GM21619 (cell line): ENCODE data around the gene SH3RF2.
"Not testable (repeated sequence)": the region's sequence is repeated elsewhere in the genome, so short reads cannot be mapped to it uniquely, and the experiment has no call there.

ENCODE experiments used
- ATAC-seq: cut with Tn5 transposase; IDR thresholded peaks from one replicate; pipeline ENCODE4 v1.9.1; 2021; ENCODE audit not compliant: unreplicated experiment

The SH3RF2 gene

GRCh38 chr5:145947581-145947980 is 11.2 kb downstream of the SH3RF2 start:
- no peak for ATAC-seq

- ATAC-seq = no peak
Observed at GRCh38 chr5:145948047-145948446, 11.7 kb downstream of the SH3RF2 start.

- ATAC-seq = no peak
Observed at GRCh38 chr5:145948921-145949320, 12.5 kb downstream of the SH3RF2 start.

DNA sequence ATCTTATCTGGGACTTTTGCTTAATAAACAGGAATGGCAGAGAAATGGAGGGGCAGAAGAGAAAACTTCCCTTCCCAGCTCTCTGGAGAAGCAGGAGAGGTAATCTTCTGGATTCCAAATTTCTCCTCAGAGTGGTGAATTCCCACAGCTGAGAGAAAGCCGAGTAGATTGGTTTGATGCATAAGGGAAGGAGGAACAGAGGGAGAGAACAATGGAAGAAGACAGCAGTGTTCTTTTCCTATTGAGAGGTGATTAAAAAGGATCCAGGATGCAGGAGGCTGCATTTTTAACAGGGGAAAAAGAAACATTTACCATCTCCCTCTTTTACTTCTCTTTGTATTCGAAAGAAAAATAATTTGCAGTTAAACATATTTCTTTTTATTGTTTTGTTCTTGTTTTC is 13.1 kb downstream of the SH3RF2 start:
- no peak for ATAC-seq

DNA sequence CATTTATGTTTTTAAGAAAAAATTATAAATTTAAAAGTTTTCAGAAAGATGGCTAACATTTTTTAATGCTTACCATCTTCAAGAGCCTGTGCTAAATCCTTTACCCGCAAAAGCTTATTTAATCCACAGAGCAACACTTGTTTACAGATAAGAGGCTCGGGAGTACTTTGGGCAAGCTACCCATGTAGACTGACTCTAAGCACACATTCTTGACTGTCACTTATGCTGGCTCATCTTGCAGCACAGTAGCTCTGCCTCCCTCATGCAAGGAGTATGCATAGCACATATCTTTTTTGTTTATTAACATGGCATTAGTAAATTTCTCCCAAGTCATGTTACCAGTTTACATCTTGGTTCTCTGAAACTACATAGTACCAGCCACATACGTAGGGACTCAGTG is 14.7 kb downstream of the SH3RF2 start:
- no peak for ATAC-seq

- ATAC-seq = no peak
Observed at GRCh38 chr5:145953202-145953601, 16.8 kb downstream of the SH3RF2 start.

DNA sequence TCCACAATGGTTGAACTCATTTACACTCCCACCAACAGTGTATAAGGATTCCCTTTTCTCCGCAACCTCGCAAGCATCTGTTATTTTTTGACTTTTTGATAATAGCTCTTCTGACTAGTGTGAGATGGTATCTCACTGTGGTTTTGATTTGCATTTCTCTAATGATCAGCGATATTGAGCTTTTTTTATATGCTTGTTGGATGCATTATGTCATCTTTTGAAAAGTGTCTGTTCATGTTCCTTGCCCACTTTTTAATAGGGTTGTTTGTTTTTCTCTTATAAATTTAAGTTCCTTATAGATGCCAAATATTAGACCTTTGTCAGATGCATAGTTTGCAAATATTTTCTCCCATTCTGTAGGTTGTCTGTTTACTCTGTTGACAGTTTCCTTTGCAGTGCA is 17.8 kb downstream of the SH3RF2 start:
- not testable (repeated sequence) for ATAC-seq

DNA sequence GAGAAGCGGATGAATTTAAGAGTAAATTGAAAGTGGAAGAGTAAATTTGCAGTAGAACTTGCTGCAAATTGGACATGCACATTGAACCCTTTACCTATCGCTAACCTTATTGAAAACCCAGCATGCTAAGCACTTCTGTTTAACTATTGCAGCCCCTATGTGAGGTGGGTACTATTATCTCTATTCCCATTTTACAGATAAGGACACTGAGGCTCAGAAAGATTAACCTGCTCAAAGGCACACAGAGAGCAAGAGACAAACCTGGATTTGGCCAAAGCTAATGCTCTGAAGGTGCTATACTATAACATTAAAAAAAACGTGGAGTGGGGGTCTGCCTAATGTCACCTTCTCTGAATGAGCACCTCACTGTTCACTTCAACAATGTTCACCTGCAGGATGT is 21.0 kb downstream of the SH3RF2 start:
- no peak for ATAC-seq

GRCh38 chr5:145958436-145958835 is 22.1 kb downstream of the SH3RF2 start:
- no peak for ATAC-seq

GRCh38 chr5:145960166-145960565 is 23.8 kb downstream of the SH3RF2 start:
- ATAC-seq = no peak

- ATAC-seq = no peak
Observed at GRCh38 chr5:145960848-145961600, 24.6 kb downstream of the SH3RF2 start.

DNA sequence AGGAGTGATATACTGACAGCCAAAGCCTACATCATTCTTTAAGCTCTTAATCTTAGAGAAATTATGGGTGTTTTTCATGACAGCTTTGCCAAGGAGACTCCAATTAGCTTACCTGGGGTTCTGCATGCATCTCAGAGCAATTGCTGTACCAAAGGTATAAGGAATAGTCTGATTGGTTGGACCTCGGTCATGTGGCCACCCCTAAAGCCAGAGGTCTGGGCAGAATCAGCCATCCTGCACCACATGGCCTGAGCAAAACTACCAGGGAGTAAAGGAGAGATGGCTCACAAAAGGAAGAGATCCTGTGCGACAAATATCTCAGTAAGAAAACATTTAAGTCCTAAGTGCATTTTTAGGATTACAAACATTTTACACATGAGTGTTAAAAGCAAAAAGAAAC is 25.6 kb downstream of the SH3RF2 start:
- no peak for ATAC-seq

DNA sequence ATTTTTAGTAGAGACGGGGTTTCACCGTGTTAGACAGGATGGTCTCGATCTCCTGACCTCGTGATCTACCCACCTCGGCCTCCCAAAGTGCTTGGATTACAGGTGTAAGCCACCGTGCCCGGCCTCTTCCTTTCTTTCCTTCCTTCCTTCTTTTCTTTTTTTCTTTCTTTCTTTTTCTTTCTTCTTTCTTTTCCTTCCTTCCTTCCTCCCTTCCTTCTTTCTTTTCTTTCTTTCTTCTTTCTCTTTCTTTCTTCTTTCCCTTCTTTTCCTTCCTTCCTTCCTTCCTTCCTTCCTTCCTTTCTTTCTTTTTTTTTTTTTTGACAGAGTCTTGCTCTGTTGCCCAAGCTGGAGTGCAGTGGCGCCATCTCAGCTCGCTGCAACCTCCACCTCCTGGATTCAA is 27.6 kb downstream of the SH3RF2 start:
- not testable (repeated sequence) for ATAC-seq

DNA sequence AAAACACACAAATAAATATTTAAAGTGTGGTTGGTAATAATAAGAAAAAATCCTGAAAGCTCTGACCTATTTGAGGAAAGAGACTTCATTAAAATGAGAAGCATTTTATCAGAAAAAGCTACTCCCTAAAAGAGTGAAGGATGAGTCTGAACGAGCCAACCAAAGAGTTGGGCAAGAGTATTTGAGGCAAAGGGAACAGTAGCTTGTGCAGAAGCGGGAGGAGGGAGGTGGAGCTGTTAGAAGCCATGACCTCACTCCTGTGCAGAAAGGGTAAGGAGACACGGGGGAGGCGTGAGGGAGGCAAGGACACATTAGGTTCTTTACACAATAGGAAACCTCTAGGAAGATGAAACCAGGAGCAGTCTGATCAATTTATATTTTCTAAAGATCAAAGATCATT is 29.4 kb downstream of the SH3RF2 start:
- ATAC-seq = no peak

DNA sequence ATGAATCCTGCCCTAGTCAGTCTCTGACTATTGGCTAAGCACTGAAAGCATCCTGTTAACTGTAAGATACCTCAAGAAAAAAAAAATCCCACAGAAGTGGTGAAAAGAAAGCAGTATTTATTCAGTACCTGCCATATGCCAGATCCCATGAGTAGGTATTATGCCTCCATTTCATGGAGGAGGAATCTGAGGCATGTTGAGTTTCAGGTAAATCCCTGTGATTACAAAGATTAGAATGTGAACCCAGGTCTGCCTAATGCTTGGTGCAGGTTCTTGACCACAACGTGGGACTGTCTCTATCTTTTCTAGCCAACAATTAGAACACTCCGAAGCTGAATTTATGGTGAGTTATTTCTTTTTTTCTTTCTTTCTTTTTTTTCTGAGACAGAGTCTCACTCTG is 30.9 kb downstream of the SH3RF2 start:
- no peak for ATAC-seq

DNA sequence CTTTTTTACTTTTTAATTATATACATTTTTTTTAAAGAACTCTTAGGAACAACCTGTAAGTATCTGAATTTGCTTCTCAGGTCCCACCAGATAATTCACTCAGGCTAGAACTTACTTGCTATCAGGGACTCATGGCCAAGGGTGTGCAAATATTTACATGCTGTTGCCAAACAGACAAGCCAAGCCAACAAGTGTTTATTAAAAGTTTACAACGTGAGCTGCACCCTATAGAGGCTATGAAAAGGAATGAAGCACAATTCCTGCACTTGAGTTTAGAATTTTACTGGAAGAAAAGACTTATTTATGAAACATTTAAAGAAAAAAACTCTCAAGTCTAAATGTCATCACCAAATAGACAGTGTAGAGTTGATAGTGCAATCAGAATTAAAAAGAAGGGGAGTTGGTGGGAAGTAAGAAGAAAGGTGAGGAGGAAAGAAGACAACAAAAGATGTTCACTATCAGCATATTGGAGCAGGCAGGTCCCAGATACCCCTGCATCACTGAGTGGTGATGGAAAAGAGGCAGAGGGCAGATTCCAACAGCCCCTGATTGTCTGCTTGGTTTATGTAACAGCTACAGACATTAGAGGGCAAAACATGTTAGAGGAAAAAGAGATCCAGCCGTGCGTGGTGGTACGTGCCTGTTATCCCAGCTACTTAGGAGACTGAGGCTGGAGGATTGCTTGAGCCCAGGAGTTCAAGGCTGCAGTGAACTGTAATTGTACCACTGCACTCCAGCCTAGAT is 32.8 kb downstream of the SH3RF2 start:
- no peak for ATAC-seq

DNA sequence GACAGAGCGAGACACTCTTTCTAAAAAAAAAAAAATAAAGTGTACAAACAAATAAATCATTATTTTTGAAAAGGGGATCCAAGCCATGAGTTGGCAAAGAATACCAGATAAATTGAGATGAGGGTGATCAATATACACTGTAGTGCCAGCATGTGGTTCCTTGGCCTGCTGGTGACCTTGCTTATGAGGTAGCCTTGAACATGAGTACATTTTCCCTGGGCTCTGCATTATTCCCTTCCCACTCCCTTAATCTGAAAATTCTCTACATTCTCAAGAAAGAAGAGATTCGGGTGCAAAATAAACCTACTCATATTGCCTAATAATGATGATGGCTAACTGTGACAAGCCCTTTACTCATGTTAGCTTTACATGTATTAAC is 33.3 kb downstream of the SH3RF2 start:
- ATAC-seq = no peak

DNA sequence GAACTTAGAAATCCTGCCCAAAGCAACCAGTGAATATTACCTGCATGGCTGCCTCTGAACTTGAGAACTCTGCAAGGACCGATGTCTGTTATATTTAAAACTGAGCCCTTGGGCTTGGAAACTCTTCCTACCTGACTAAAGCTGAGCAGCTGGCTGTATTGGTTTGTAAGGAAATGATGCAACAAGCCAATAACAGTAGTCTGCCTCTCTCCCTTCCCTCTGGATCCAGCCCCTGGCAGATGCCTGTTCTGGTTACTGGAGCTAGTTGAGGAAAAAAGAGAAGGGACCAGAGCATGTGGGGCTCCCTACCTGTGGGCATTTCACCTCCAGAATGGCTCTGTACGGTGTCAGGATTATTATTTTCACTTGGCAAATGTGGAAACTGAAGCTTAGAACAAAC is 34.7 kb downstream of the SH3RF2 start:
- no peak for ATAC-seq

GRCh38 chr5:145971701-145972100 is 35.3 kb downstream of the SH3RF2 start:
- no peak for ATAC-seq

- no peak for ATAC-seq
Observed at GRCh38 chr5:145975001-145975360, 38.6 kb downstream of the SH3RF2 start.

GRCh38 chr5:145975361-145976066 is 39.1 kb downstream of the SH3RF2 start:
- ATAC-seq = peak; percentile 48
